Neural cell (in vitro differentiated cells): ENCODE measurements around the gene FBXO21. TPM values are rescaled to one million over a fixed set of nuclear protein-coding genes. Genes with fewer than 3 reads are reported as not detected.

ENCODE experiments used
- H2AFZ ChIP-seq: fragments of 200-600, 300-800 bp; sonication (generic), shearing (Covaris generic); 2 replicates; pipeline ENCODE4 v1.6.0; 2014; ENCODE audit warnings: low read depth, mild to moderate bottlenecking, antibody characterized with exemption, low read length, moderate library complexity
- H3F3A ChIP-seq: fragments of 200-600 bp; shearing (Covaris generic); 2 replicates; pipeline ENCODE4 v1.6.1; 2016; ENCODE audit warnings: mild to moderate bottlenecking, moderate library complexity, mixed read lengths, antibody characterized with exemption, low read length; ENCODE audit not compliant: insufficient read depth, poor library complexity, severe bottlenecking
- H3K27ac ChIP-seq: fragments of 200-600, 300-800 bp; sonication (generic), shearing (Covaris generic); 2 replicates; pipeline ENCODE4 v1.5.1; 2014; ENCODE audit warnings: mild to moderate bottlenecking, low read length, moderate library complexity
- H3K27me3 ChIP-seq: fragments of 300-800, 200-600 bp; sonication (generic), shearing (Covaris generic); 2 replicates; pipeline ENCODE4 v1.6.0; 2014; ENCODE audit warnings: mild to moderate bottlenecking, low read depth, low read length, moderate library complexity; ENCODE audit not compliant: insufficient read depth
- H3K36me3 ChIP-seq: fragments of 300-800, 200-600 bp; sonication (generic), shearing (Covaris generic); 2 replicates; pipeline ENCODE4 v1.5.1; 2014; ENCODE audit warnings: mild to moderate bottlenecking, antibody characterized with exemption, low read length, moderate library complexity; ENCODE audit not compliant: insufficient read depth
- H3K4me2 ChIP-seq: fragments of 300-800, 200-600 bp; sonication (generic), shearing (Covaris generic); 2 replicates; pipeline ENCODE4 v1.6.0; 2014; ENCODE audit warnings: mild to moderate bottlenecking, low read length
- H3K4me3 ChIP-seq: fragments of 300-800, 200-600 bp; sonication (generic), shearing (Covaris generic); 2 replicates; pipeline ENCODE4 v1.5.1; 2014; ENCODE audit warnings: mild to moderate bottlenecking, low read length, moderate library complexity
- H3K79me2 ChIP-seq: fragments of 200-600 bp; shearing (Covaris generic); replicated peaks from 2 replicates; pipeline ENCODE4 v1.6.0; 2014; ENCODE audit warnings: mild to moderate bottlenecking, low read length, moderate library complexity; ENCODE audit not compliant: insufficient read depth
- H3K9ac ChIP-seq: fragments of 300-800, 200-600 bp; sonication (generic), shearing (Covaris generic); 2 replicates; pipeline ENCODE4 v1.6.1; 2016; ENCODE audit warnings: mild to moderate bottlenecking, low read length, mixed read lengths
- H3K9me2 ChIP-seq: fragments of 200-600 bp; shearing (Covaris generic); 2 replicates; pipeline ENCODE4 v1.6.1; 2016; ENCODE audit warnings: mild to moderate bottlenecking, low read length, mixed read lengths; ENCODE audit not compliant: insufficient read depth
- H3K9me3 ChIP-seq: fragments of 200-600, 300-800 bp; sonication (generic), shearing (Covaris generic); 2 replicates; pipeline ENCODE4 v1.6.1; 2016; ENCODE audit warnings: mild to moderate bottlenecking, mixed run types, low read length, moderate library complexity, mixed read lengths
- H4K20me1 ChIP-seq: fragments of 200-600 bp; shearing (Covaris generic); 2 replicates; pipeline ENCODE4 v1.6.1; 2016; ENCODE audit warnings: mild to moderate bottlenecking, mixed run types; ENCODE audit not compliant: insufficient read depth
- EP300 ChIP-seq: fragments of 450-650 bp; conservative IDR thresholded peaks from 2 replicates; pipeline ENCODE4 v1.6.1; 2014; ENCODE audit warnings: antibody characterized with exemption, mild to moderate bottlenecking, moderate library complexity; ENCODE audit not compliant: poor library complexity, severe bottlenecking
- EZH2 ChIP-seq: fragments of 200-600, 300-800 bp; shearing (Covaris generic), sonication (generic); IDR thresholded peaks from 2 replicates; pipeline ENCODE4 v1.6.1; 2014; ENCODE audit warnings: antibody characterized with exemption, low read length, borderline replicate concordance, mild to moderate bottlenecking; ENCODE audit not compliant: insufficient read depth, poor library complexity, severe bottlenecking
- MXI1 ChIP-seq: fragments of 450-650 bp; conservative IDR thresholded peaks from 2 replicates; pipeline ENCODE4 v1.6.1; 2014; ENCODE audit warnings: antibody characterized with exemption, mild to moderate bottlenecking; ENCODE audit not compliant: poor library complexity, severe bottlenecking
- POLR2AphosphoS5 ChIP-seq: IDR thresholded peaks from 2 replicates; pipeline ENCODE4 v1.6.1; 2012
- RAD21 ChIP-seq: fragments of 450-650 bp; conservative IDR thresholded peaks from 2 replicates; pipeline ENCODE4 v1.6.1; 2014; ENCODE audit warnings: antibody characterized with exemption, mild to moderate bottlenecking, moderate library complexity
- SMC3 ChIP-seq: fragments of 450-650 bp; conservative IDR thresholded peaks from 2 replicates; pipeline ENCODE4 v1.6.1; 2014; ENCODE audit warnings: antibody characterized with exemption, mild to moderate bottlenecking, moderate library complexity; ENCODE audit not compliant: poor library complexity
- TAF1 ChIP-seq: IDR thresholded peaks from 2 replicates; pipeline ENCODE4 v1.6.1; 2012; ENCODE audit warnings: low read depth
- polyA plus RNA-seq: library from polyadenylated mRNA; depleted of rRNA; stranded (reverse); fragments of >200 nt; gene quantifications from 2 replicates; pipeline ENCODE4 v1.2.3, GENCODE V29; 2014
- TF ChIP-seq, protein P1 (sequence below): fragments of 450-650 bp; IDR thresholded peaks from 2 replicates; pipeline ENCODE4 v1.5.1; 2014; ENCODE audit warnings: antibody characterized with exemption, mild to moderate bottlenecking, moderate library complexity; ENCODE audit not compliant: poor library complexity, severe bottlenecking
- TF ChIP-seq, protein P2 (sequence below): IDR thresholded peaks from 2 replicates; pipeline ENCODE4 v1.6.1; 2012; ENCODE audit warnings: borderline replicate concordance

FBXO21 gene
- polyA plus RNA-seq, 1 donor from 2014 or later: 127 TPM

DNA sequence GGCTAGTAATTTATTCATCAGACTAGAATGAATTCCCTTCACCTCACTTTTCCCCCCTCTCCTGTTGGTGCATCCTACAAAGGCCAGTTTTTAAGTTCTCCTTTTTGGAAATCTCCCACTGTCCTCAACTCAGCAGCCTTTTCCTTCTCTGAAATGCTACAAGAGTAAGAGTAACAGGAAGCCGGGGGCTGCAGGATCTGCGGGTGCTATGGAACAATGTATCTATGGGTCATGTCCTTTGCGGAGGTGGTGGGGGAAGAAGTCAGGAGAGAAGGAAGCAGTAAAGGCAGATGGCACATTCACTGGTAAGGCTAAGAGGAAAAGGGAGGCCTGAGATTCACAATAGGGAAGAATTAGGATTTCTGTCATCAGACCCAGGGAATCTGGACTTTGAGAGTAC, 68.8 kb downstream of the FBXO21 start:
- no peaks in the 10 kb centered on the region for H3K9me2 ChIP-seq
- no peak overlapping the region for H3K27ac ChIP-seq
- H3K27me3 ChIP-seq: no peaks in the 10 kb centered on the region
- no peak overlapping the region for H2AFZ ChIP-seq
- H3K9me3 ChIP-seq: no peaks in the 10 kb centered on the region
- H3K9ac ChIP-seq: no peak overlapping the region
- H3K79me2 ChIP-seq: no peaks in the 10 kb centered on the region
- TF ChIP-seq SMC3 (no peak), TAF1 (no peak), RAD21 (no peak), EZH2 (no peak), MXI1 (no peak), EP300 (no peak)
- TF ChIP-seq, protein P1, sequence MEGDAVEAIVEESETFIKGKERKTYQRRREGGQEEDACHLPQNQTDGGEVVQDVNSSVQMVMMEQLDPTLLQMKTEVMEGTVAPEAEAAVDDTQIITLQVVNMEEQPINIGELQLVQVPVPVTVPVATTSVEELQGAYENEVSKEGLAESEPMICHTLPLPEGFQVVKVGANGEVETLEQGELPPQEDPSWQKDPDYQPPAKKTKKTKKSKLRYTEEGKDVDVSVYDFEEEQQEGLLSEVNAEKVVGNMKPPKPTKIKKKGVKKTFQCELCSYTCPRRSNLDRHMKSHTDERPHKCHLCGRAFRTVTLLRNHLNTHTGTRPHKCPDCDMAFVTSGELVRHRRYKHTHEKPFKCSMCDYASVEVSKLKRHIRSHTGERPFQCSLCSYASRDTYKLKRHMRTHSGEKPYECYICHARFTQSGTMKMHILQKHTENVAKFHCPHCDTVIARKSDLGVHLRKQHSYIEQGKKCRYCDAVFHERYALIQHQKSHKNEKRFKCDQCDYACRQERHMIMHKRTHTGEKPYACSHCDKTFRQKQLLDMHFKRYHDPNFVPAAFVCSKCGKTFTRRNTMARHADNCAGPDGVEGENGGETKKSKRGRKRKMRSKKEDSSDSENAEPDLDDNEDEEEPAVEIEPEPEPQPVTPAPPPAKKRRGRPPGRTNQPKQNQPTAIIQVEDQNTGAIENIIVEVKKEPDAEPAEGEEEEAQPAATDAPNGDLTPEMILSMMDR: no peak
- TF ChIP-seq, protein P2, sequence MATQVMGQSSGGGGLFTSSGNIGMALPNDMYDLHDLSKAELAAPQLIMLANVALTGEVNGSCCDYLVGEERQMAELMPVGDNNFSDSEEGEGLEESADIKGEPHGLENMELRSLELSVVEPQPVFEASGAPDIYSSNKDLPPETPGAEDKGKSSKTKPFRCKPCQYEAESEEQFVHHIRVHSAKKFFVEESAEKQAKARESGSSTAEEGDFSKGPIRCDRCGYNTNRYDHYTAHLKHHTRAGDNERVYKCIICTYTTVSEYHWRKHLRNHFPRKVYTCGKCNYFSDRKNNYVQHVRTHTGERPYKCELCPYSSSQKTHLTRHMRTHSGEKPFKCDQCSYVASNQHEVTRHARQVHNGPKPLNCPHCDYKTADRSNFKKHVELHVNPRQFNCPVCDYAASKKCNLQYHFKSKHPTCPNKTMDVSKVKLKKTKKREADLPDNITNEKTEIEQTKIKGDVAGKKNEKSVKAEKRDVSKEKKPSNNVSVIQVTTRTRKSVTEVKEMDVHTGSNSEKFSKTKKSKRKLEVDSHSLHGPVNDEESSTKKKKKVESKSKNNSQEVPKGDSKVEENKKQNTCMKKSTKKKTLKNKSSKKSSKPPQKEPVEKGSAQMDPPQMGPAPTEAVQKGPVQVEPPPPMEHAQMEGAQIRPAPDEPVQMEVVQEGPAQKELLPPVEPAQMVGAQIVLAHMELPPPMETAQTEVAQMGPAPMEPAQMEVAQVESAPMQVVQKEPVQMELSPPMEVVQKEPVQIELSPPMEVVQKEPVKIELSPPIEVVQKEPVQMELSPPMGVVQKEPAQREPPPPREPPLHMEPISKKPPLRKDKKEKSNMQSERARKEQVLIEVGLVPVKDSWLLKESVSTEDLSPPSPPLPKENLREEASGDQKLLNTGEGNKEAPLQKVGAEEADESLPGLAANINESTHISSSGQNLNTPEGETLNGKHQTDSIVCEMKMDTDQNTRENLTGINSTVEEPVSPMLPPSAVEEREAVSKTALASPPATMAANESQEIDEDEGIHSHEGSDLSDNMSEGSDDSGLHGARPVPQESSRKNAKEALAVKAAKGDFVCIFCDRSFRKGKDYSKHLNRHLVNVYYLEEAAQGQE: no peak
- H4K20me1 ChIP-seq: no peaks in the 10 kb centered on the region
- no peak overlapping the region for H3K4me2 ChIP-seq
- H3K4me3 ChIP-seq: no peak overlapping the region
- no peaks in the 10 kb centered on the region for H3F3A ChIP-seq
- H3K36me3 ChIP-seq: no peaks in the 10 kb centered on the region

DNA sequence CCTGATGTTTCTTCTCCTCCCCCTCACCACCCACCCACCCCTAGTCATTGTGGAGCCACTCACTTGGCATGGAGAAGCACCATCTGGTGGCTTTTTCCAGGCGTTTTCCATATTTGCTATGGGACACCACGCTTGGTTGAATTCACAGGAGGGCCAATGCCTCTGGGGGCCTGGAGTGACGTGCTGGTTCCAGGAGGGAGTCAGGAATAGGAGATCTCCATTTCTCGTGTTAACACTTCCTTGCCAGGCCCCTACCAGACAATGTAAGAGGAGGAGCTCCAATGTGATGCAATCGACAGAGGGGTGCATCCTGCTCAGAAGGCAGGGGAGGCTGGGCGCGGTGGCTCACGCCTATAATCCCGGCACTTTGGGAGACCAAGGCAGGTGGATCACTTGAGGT, 69.5 kb downstream of the FBXO21 start:
- Histone ChIP-seq H3K9me2 (no peaks in the 10 kb centered on the region), H3K27me3 (no peaks in the 10 kb centered on the region), H3K27ac (no peak overlapping the region), H3K36me3 (no peaks in the 10 kb centered on the region), H3K4me2 (no peak overlapping the region), H3K79me2 (no peaks in the 10 kb centered on the region), H3K9ac (no peak overlapping the region), H3F3A (no peaks in the 10 kb centered on the region), H3K4me3 (no peak overlapping the region), H2AFZ (no peak overlapping the region), H4K20me1 (no peaks in the 10 kb centered on the region), H3K9me3 (no peaks in the 10 kb centered on the region)
- TF ChIP-seq, protein P1: no peak
- no peak for TF ChIP-seq POLR2AphosphoS5
- no peak for TF ChIP-seq EZH2
- TF ChIP-seq EP300: no peak
- TF ChIP-seq SMC3: no peak
- TF ChIP-seq RAD21: no peak
- TF ChIP-seq TAF1: no peak
- TF ChIP-seq, protein P2: no peak
- TF ChIP-seq MXI1: no peak
